ENCODE results near the gene FRRS1L. TPM values are rescaled to one million over a fixed set of nuclear protein-coding genes. Genes with fewer than 3 reads are reported as not detected.
A peak's percentile ranks its signal among the peaks of the same experiment; 100 is the strongest.

Gene FRRS1L
- total and polyA plus RNA-seq, 10 donors: under 0.01 to 0.03 TPM; not detected in 8

GRCh38 chr9:109145051-109145450, 22.0 kb downstream of the FRRS1L start:
- WGBS, 5 donors: 84 to 91% (median 86%) methylated on average over 6 of the region's 6 CpGs
- intact Hi-C loops (cut with DNase I; ENCODE audit: low total_unique reads): no loop called here
- TF ChIP-seq CTCF (IDR thresholded peaks at IDR 0.05 in 8 of 11, conservative IDR thresholded peaks at IDR 0.05 in 3 of 11) (no peak), POLR2A (IDR thresholded peaks at IDR 0.05) (no peak), POLR2AphosphoS5 (IDR thresholded peaks at IDR 0.05) (no peak)
- peaks cover 0 to 7% (median 2%) of the 10 kb centered on the region in 6 donors for H3K4me1 ChIP-seq
- no peaks in the 10 kb centered on the region for H3K9me3 ChIP-seq
- no peak overlapping the region for H3K27ac ChIP-seq
- DNase-seq: no peak
- H3K27me3 ChIP-seq (replicated peaks in 1 of 7): peaks cover 0 to 3% (median 0%) of the 10 kb centered on the region in 7 donors
- H3K4me3 ChIP-seq: no peak overlapping the region
- no peaks in the 10 kb centered on the region for H3K36me3 ChIP-seq

- no peaks in the 10 kb centered on the region for H3K36me3 ChIP-seq
- no peak overlapping the region for H3K27ac ChIP-seq
- intact Hi-C loops (cut with DNase I; ENCODE audit: low total_unique reads): no loop called here
- H3K4me1 ChIP-seq: peaks cover 0 to 7% (median 2%) of the 10 kb centered on the region in 6 donors
- no peaks in the 10 kb centered on the region for H3K9me3 ChIP-seq
- no peak for DNase-seq
- TF ChIP-seq CTCF (IDR thresholded peaks at IDR 0.05 in 8 of 11, conservative IDR thresholded peaks at IDR 0.05 in 3 of 11) (peak in 6 of 11 experiments; percentile 7 to 33 (median 22)), POLR2AphosphoS5 (IDR thresholded peaks at IDR 0.05) (no peak)
- peaks cover 0 to 3% (median 0%) of the 10 kb centered on the region in 7 donors for H3K27me3 ChIP-seq (replicated peaks in 1 of 7)
- WGBS, 5 donors: 71 to 77% (median 74%) methylated on average over 5 of the region's 5 CpGs
- H3K4me3 ChIP-seq: no peak overlapping the region
These were observed 23.0 kb downstream of the FRRS1L start for GRCh38 chr9:109143881-109144562.

GRCh38 chr9:109141375-109141774, 25.7 kb downstream of the FRRS1L start:
- Histone ChIP-seq H3K4me1 (peaks cover 0 to 7% (median 2%) of the 10 kb centered on the region in 6 donors), H3K27ac (no peak overlapping the region), H3K27me3 (replicated peaks in 1 of 7) (peaks cover 0 to 3% (median 0%) of the 10 kb centered on the region in 7 donors), H3K9me3 (no peaks in the 10 kb centered on the region), H3K4me3 (no peak overlapping the region), H3K36me3 (no peaks in the 10 kb centered on the region)
- intact Hi-C loops (cut with DNase I; ENCODE audit: low total_unique reads): no loop called here
- WGBS, 5 donors: 93 to 99% (median 96%) methylated on average over 5 of the region's 5 CpGs
- TF ChIP-seq POLR2A (IDR thresholded peaks at IDR 0.05) (no peak), POLR2AphosphoS5 (IDR thresholded peaks at IDR 0.05) (no peak), CTCF (IDR thresholded peaks at IDR 0.05 in 8 of 11, conservative IDR thresholded peaks at IDR 0.05 in 3 of 11) (no peak)
- no peak for DNase-seq

GRCh38 chr9:109139851-109140250, 27.2 kb downstream of the FRRS1L start:
- no peaks in the 10 kb centered on the region for H3K9me3 ChIP-seq
- 49 to 100% (median 92%) methylated on average over 1 of the region's 1 CpG for WGBS, 5 donors
- no peaks in the 10 kb centered on the region for H3K27me3 ChIP-seq (replicated peaks in 1 of 7)
- H3K36me3 ChIP-seq: no peaks in the 10 kb centered on the region
- H3K4me3 ChIP-seq: no peak overlapping the region
- intact Hi-C loops (cut with DNase I; ENCODE audit: low total_unique reads): no loop called here
- no peak overlapping the region for H3K27ac ChIP-seq
- H3K4me1 ChIP-seq: peaks cover 0 to 7% (median 2%) of the 10 kb centered on the region in 6 donors
- no peak for DNase-seq
- no peak for TF ChIP-seq POLR2A (IDR thresholded peaks at IDR 0.05)
- TF ChIP-seq CTCF (IDR thresholded peaks at IDR 0.05 in 8 of 11, conservative IDR thresholded peaks at IDR 0.05 in 3 of 11): no peak
- TF ChIP-seq POLR2AphosphoS5 (IDR thresholded peaks at IDR 0.05): no peak

All from spleen (tissue), 11 donors.